Skeletal muscle satellite cell (primary cell): Measurements from ENCODE around the gene LRMDA.
"Not testable (repeated sequence)": the region's sequence is repeated elsewhere in the genome, so short reads cannot be mapped to it uniquely, and the experiment has no call there.

Experiments
- H3K27me3 ChIP-seq: 2 replicates; pipeline ENCODE4 v1.7.0; 2013; ENCODE audit warnings: low read length; ENCODE audit not compliant: control insufficient read depth, insufficient read depth
- H3K36me3 ChIP-seq: 2 replicates; pipeline ENCODE4 v1.7.0; 2013; ENCODE audit warnings: mild to moderate bottlenecking, control low read depth, low read length; ENCODE audit not compliant: insufficient read depth
- H3K4me1 ChIP-seq: 2 replicates; pipeline ENCODE4 v1.7.0; 2013; ENCODE audit warnings: low read length; ENCODE audit not compliant: control insufficient read depth, insufficient read depth
- H3K4me2 ChIP-seq: 2 replicates; pipeline ENCODE4 v1.7.0; 2013; ENCODE audit warnings: mild to moderate bottlenecking, low read length
- H3K4me3 ChIP-seq: 2 replicates; pipeline ENCODE4 v1.7.0; 2013; ENCODE audit warnings: low read length
- H3K9ac ChIP-seq: 2 replicates; pipeline ENCODE4 v1.7.0; 2013; ENCODE audit warnings: mild to moderate bottlenecking, low read depth, low read length, moderate library complexity
- H3K9me3 ChIP-seq: replicated peaks from 2 replicates; pipeline ENCODE4 v1.7.0; 2013; ENCODE audit warnings: mild to moderate bottlenecking, control low read depth, low read length

LRMDA gene

GRCh38 chr10:75761289-75761688 lies 329.9 kb downstream of the LRMDA start:
- Histone ChIP-seq H3K36me3 (no peaks in the 10 kb centered on the region), H3K4me1 (no peaks in the 10 kb centered on the region), H3K4me2 (no peak overlapping the region), H3K9ac (no peak overlapping the region), H3K27me3 (peaks cover 12% of the 10 kb centered on the region), H3K4me3 (no peak overlapping the region), H3K9me3 (no peaks in the 10 kb centered on the region)

- Histone ChIP-seq H3K27me3 (peaks cover 12% of the 10 kb centered on the region), H3K9me3 (no peaks in the 10 kb centered on the region), H3K9ac (no peak overlapping the region), H3K4me2 (no peak overlapping the region), H3K4me1 (no peaks in the 10 kb centered on the region), H3K36me3 (no peaks in the 10 kb centered on the region), H3K4me3 (no peak overlapping the region)
These were observed 331.0 kb downstream of the LRMDA start for GRCh38 chr10:75762431-75762802.

GRCh38 chr10:75763652-75764051 lies 332.2 kb downstream of the LRMDA start:
- no peaks in the 10 kb centered on the region for H3K4me1 ChIP-seq
- no peak overlapping the region for H3K4me2 ChIP-seq
- peaks cover 11% of the 10 kb centered on the region for H3K27me3 ChIP-seq
- H3K36me3 ChIP-seq: no peaks in the 10 kb centered on the region
- H3K4me3 ChIP-seq: no peak overlapping the region
- no peaks in the 10 kb centered on the region for H3K9me3 ChIP-seq
- H3K9ac ChIP-seq: no peak overlapping the region

- Histone ChIP-seq H3K9ac (no peak overlapping the region), H3K4me1 (no peaks in the 10 kb centered on the region), H3K36me3 (no peaks in the 10 kb centered on the region), H3K4me2 (no peak overlapping the region), H3K4me3 (no peak overlapping the region), H3K27me3 (peaks cover 16% of the 10 kb centered on the region), H3K9me3 (no peaks in the 10 kb centered on the region)
These were observed 333.8 kb downstream of the LRMDA start for GRCh38 chr10:75764974-75765788.

GRCh38 chr10:75765789-75766096 lies 334.3 kb downstream of the LRMDA start:
- Histone ChIP-seq H3K9ac (no peak overlapping the region), H3K4me1 (no peaks in the 10 kb centered on the region), H3K9me3 (no peaks in the 10 kb centered on the region), H3K36me3 (no peaks in the 10 kb centered on the region), H3K27me3 (peaks cover 16% of the 10 kb centered on the region), H3K4me2 (no peak overlapping the region), H3K4me3 (no peak overlapping the region)

- Histone ChIP-seq H3K27me3 (peaks cover 16% of the 10 kb centered on the region), H3K9ac (no peak overlapping the region), H3K36me3 (no peaks in the 10 kb centered on the region), H3K4me3 (no peak overlapping the region), H3K9me3 (no peaks in the 10 kb centered on the region), H3K4me1 (no peaks in the 10 kb centered on the region), H3K4me2 (no peak overlapping the region)
These were observed 334.7 kb downstream of the LRMDA start for GRCh38 chr10:75766106-75766505.

GRCh38 chr10:75766752-75767151 lies 335.3 kb downstream of the LRMDA start:
- not testable (repeated sequence) for H3K4me3 ChIP-seq, H3K36me3 ChIP-seq, H3K4me1 ChIP-seq, H3K9ac ChIP-seq, H3K4me2 ChIP-seq, H3K9me3 ChIP-seq
- H3K27me3 ChIP-seq: peaks cover 14% of the 10 kb centered on the region

GRCh38 chr10:75770626-75771081 lies 339.2 kb downstream of the LRMDA start:
- Histone ChIP-seq H3K9me3 (no peaks in the 10 kb centered on the region), H3K4me2 (no peak overlapping the region), H3K36me3 (no peaks in the 10 kb centered on the region), H3K4me3 (no peak overlapping the region), H3K9ac (no peak overlapping the region), H3K4me1 (peaks cover 5% of the 10 kb centered on the region), H3K27me3 (peaks cover 10% of the 10 kb centered on the region)

- Histone ChIP-seq H3K9ac (no peak overlapping the region), H3K9me3 (no peaks in the 10 kb centered on the region), H3K36me3 (no peaks in the 10 kb centered on the region), H3K4me1 (peaks cover 5% of the 10 kb centered on the region), H3K27me3 (peaks cover 10% of the 10 kb centered on the region), H3K4me3 (no peak overlapping the region), H3K4me2 (no peak overlapping the region)
These were observed 340.2 kb downstream of the LRMDA start for GRCh38 chr10:75771606-75772005.

GRCh38 chr10:75772153-75772887 lies 340.9 kb downstream of the LRMDA start:
- peaks cover 5% of the 10 kb centered on the region for H3K4me1 ChIP-seq

GRCh38 chr10:75773231-75773780 lies 341.9 kb downstream of the LRMDA start:
- Histone ChIP-seq H3K9me3 (no peaks in the 10 kb centered on the region), H3K4me1 (peaks cover 5% of the 10 kb centered on the region), H3K9ac (no peak overlapping the region), H3K4me2 (no peak overlapping the region), H3K36me3 (no peaks in the 10 kb centered on the region), H3K4me3 (no peak overlapping the region), H3K27me3 (peaks cover 6% of the 10 kb centered on the region)

More at GRCh38 chr10:75772153-75772887, 340.9 kb downstream of the LRMDA start:
- no peaks in the 10 kb centered on the region for H3K9me3 ChIP-seq
- H3K36me3 ChIP-seq: no peaks in the 10 kb centered on the region
- H3K27me3 ChIP-seq: peaks cover 10% of the 10 kb centered on the region
- H3K9ac ChIP-seq: peak overlapping the region; percentile 8
- H3K4me2 ChIP-seq: peak overlapping the region; percentile 67
- peak overlapping the region; percentile 51 for H3K4me3 ChIP-seq
